ENCODE measurements around the gene TNFRSF12A.

Gene TNFRSF12A

GRCh38 chr16:2996298-2996697, 23.9 kb upstream of the TNFRSF12A start:
- Mint-ChIP-seq H3K4me3 (no peak overlapping the region), H3K27ac (no peak overlapping the region), H3K27me3 (ENCODE audit: low read depth, poor library complexity) (peaks cover 19% of the 10 kb centered on the region), H3K9me3 (no peaks in the 10 kb centered on the region), H3K4me1 (no peaks in the 10 kb centered on the region), H3K36me3 (ENCODE audit: low read depth) (no peaks in the 10 kb centered on the region)
- no peak for DNase-seq
- TF ChIP-seq CTCF (IDR thresholded peaks at IDR 0.05): no peak

GRCh38 chr16:2999929-3000328, 20.2 kb upstream of the TNFRSF12A start:
- H3K27me3 Mint-ChIP-seq (ENCODE audit: low read depth, poor library complexity): peaks cover 37% of the 10 kb centered on the region

GRCh38 chr16:3000540-3000939, 19.6 kb upstream of the TNFRSF12A start:
- no peaks in the 10 kb centered on the region for H3K9me3 Mint-ChIP-seq
- H3K4me3 Mint-ChIP-seq: no peak overlapping the region
- DNase-seq: no peak
- no peaks in the 10 kb centered on the region for H3K36me3 Mint-ChIP-seq (ENCODE audit: low read depth)
- TF ChIP-seq CTCF (IDR thresholded peaks at IDR 0.05): no peak
- peaks cover 43% of the 10 kb centered on the region for H3K27me3 Mint-ChIP-seq (ENCODE audit: low read depth, poor library complexity)
- no peak overlapping the region for H3K27ac Mint-ChIP-seq
- H3K4me1 Mint-ChIP-seq: no peaks in the 10 kb centered on the region

More at GRCh38 chr16:2999929-3000328, 20.2 kb upstream of the TNFRSF12A start:
- Mint-ChIP-seq H3K36me3 (ENCODE audit: low read depth) (no peaks in the 10 kb centered on the region), H3K27ac (no peak overlapping the region), H3K4me3 (no peak overlapping the region), H3K9me3 (no peaks in the 10 kb centered on the region), H3K4me1 (no peaks in the 10 kb centered on the region)
- TF ChIP-seq CTCF (IDR thresholded peaks at IDR 0.05): no peak
- no peak for DNase-seq

- H3K27me3 Mint-ChIP-seq (ENCODE audit: low read depth, poor library complexity): peaks cover 51% of the 10 kb centered on the region
- TF ChIP-seq CTCF (IDR thresholded peaks at IDR 0.05): no peak
- no peak overlapping the region for H3K27ac Mint-ChIP-seq
- DNase-seq: no peak
- H3K4me1 Mint-ChIP-seq: peaks cover under 1% of the 10 kb centered on the region
- no peaks in the 10 kb centered on the region for H3K9me3 Mint-ChIP-seq
- no peak overlapping the region for H3K4me3 Mint-ChIP-seq
- H3K36me3 Mint-ChIP-seq (ENCODE audit: low read depth): no peaks in the 10 kb centered on the region
Measured at GRCh38 chr16:3001316-3001715, 18.9 kb upstream of the TNFRSF12A start.

GRCh38 chr16:3003582-3004270, 16.4 kb upstream of the TNFRSF12A start:
- peaks cover 65% of the 10 kb centered on the region for H3K27me3 Mint-ChIP-seq (ENCODE audit: low read depth, poor library complexity)
- no peak overlapping the region for H3K27ac Mint-ChIP-seq
- TF ChIP-seq CTCF (IDR thresholded peaks at IDR 0.05): no peak
- no peaks in the 10 kb centered on the region for H3K9me3 Mint-ChIP-seq
- peaks cover 24% of the 10 kb centered on the region for H3K4me1 Mint-ChIP-seq
- peak; percentile 96 for DNase-seq
- H3K4me3 Mint-ChIP-seq: peak overlapping the region; percentile 64
- H3K36me3 Mint-ChIP-seq (ENCODE audit: low read depth): no peaks in the 10 kb centered on the region

- Mint-ChIP-seq H3K27ac (no peak overlapping the region), H3K27me3 (ENCODE audit: low read depth, poor library complexity) (peaks cover 60% of the 10 kb centered on the region), H3K4me1 (peaks cover 30% of the 10 kb centered on the region), H3K36me3 (ENCODE audit: low read depth) (no peaks in the 10 kb centered on the region), H3K9me3 (no peaks in the 10 kb centered on the region), H3K4me3 (no peak overlapping the region)
- no peak for TF ChIP-seq CTCF (IDR thresholded peaks at IDR 0.05)
- peak; percentile 38 for DNase-seq
Measured at GRCh38 chr16:3004319-3004718, 15.8 kb upstream of the TNFRSF12A start.
